ENCODE results near the gene ITGA8.

ITGA8 gene

GRCh38 chr10:15730341-15730740, 10.6 kb upstream of the ITGA8 start:
- no peak for DNase-seq

- DNase-seq: no peak
Measured at GRCh38 chr10:15729890-15730289, 10.2 kb upstream of the ITGA8 start.

- no peak for DNase-seq
Measured at GRCh38 chr10:15726042-15726441, 6.3 kb upstream of the ITGA8 start.

GRCh38 chr10:15725603-15726002, 5.9 kb upstream of the ITGA8 start:
- DNase-seq: no peak

GRCh38 chr10:15724683-15725082, 5.0 kb upstream of the ITGA8 start:
- DNase-seq: no peak

- DNase-seq: no peak
Measured at GRCh38 chr10:15723803-15724202, 4.1 kb upstream of the ITGA8 start.

GRCh38 chr10:15720635-15721287, 1.0 kb upstream of the ITGA8 start:
- DNase-seq: no peak

GRCh38 chr10:15719049-15719898, 448 bp downstream of the ITGA8 start:
- no peak for DNase-seq

- no peak for DNase-seq
Measured at GRCh38 chr10:15718694-15719048, 1.1 kb downstream of the ITGA8 start.

GRCh38 chr10:15715619-15716227, 4.0 kb downstream of the ITGA8 start:
- DNase-seq: no peak

GRCh38 chr10:15714847-15715246, 4.9 kb downstream of the ITGA8 start:
- DNase-seq: no peak

GRCh38 chr10:15712883-15713282, 6.8 kb downstream of the ITGA8 start:
- no peak for DNase-seq

- DNase-seq: no peak
Measured at GRCh38 chr10:15710455-15710854, 9.3 kb downstream of the ITGA8 start.

GRCh38 chr10:15705298-15705697, 14.4 kb downstream of the ITGA8 start:
- no peak for DNase-seq

- DNase-seq: no peak
Measured at GRCh38 chr10:15704581-15704968, 15.1 kb downstream of the ITGA8 start.

GRCh38 chr10:15703944-15704580, 15.7 kb downstream of the ITGA8 start:
- DNase-seq: no peak

- DNase-seq: no peak
Measured at GRCh38 chr10:15703151-15703880, 16.4 kb downstream of the ITGA8 start.

GRCh38 chr10:15700078-15700674, 19.5 kb downstream of the ITGA8 start:
- DNase-seq: no peak

- no peak for DNase-seq
Measured at GRCh38 chr10:15695852-15696251, 23.9 kb downstream of the ITGA8 start.

GRCh38 chr10:15690031-15690430, 29.7 kb downstream of the ITGA8 start:
- no peak for DNase-seq

- DNase-seq: no peak
Measured at GRCh38 chr10:15684768-15685167, 35.0 kb downstream of the ITGA8 start.

GRCh38 chr10:15681076-15681475, 38.6 kb downstream of the ITGA8 start:
- DNase-seq: no peak

GRCh38 chr10:15678851-15679250, 40.9 kb downstream of the ITGA8 start:
- DNase-seq: no peak
